Left ventricle myocardium superior (tissue), 1 donor: Measurements from ENCODE around the gene NBPF3. TPM values are rescaled to one million over a fixed set of nuclear protein-coding genes. Genes with fewer than 3 reads are reported as not detected.
"Not testable (repeated sequence)": the region's sequence is repeated elsewhere in the genome, so short reads cannot be mapped to it uniquely, and the experiment has no call there.

ENCODE experiments used
- ATAC-seq: fragments of 200-7000 bp; cut with Tn5 transposase; one replicate; pipeline ENCODE4 v1.9.1; 2020; ENCODE audit warnings: mild to moderate bottlenecking, moderate library complexity
- DNase-seq: peaks from one replicate; pipeline ENCODE4 v3.0.0-alpha.2; 2020
- intact Hi-C: fragments of 100-400 bp; cut with micrococcal nuclease; formaldehyde crosslinking; loops from one replicate; pipeline ENCODE4 v1.11.0; 2022
- total RNA-seq: library from RNA; stranded (reverse); fragmentation: NEBNext Ultra II Directional; extraction: Animal tissue kit (Norgen Biotek cat#: 25700); gene quantifications from one replicate; pipeline ENCODE4 v1.2.1, GENCODE V29; 2021
- donor health status: DM: no; HTN: yes; CAD: no; lungs with severe emphysema.

NBPF3 gene
- total RNA-seq, 1 donor from 2014 or later, result 4.2 TPM

DNA sequence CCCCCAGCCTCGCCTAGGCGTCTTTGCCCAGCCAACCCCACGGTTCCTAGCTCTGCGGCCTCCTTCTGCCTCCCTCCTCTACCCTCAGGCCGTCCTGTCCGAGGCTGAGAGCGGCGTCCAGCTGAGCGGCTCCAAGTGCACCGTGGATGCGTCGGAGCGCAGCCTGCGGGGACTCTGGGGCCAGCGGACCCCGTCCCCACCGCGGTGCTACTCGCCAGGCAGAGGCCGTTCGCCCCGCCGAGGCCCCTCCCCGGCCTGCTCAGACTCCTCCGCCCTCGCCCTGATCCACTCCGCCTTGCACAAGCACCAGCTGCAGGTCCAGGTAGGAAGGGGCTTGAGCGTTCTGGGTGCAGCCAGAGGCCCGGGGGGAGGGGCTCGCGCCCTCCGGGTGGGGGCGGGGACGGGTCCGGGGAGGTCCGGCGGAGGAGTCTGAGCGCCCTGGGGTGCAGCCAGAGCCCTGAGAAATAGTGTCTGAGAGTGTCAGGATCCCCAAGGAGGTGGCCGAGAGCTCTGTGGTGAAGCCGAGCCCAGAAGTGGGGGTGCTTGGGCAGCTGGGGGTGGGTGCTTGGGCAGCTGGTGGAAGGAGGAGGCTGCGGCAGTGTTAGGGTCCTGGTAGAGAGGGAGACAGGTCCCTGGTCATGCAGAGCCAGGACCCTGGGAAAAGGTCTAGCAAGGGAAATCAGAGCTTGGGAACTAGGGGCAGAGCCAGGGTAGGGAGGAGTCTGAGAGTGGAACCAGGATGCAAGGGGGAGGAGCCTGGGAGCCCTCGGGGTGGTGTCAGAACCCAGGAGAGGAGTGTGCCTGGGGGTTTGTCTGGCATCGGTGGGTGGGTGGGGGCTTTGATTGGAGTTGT lies 3.2 kb upstream of the NBPF3 start:
- no peak for ATAC-seq
- DNase-seq, result peak; percentile 30
- intact Hi-C loops, result no loop called here

GRCh38 chr1:21437341-21437640 lies 2.6 kb upstream of the NBPF3 start:
- intact Hi-C loops, result no loop called here
- ATAC-seq, result no peak
- peak; percentile 15 for DNase-seq

GRCh38 chr1:21438646-21439312 lies 1.2 kb upstream of the NBPF3 start:
- DNase-seq, ATAC-seq, intact Hi-C loops: not testable (repeated sequence)

- DNase-seq (no peak), ATAC-seq (no peak)
- intact Hi-C loops, result no loop called here
Measured at GRCh38 chr1:21439345-21439720, 604 bp upstream of the NBPF3 start.

DNA sequence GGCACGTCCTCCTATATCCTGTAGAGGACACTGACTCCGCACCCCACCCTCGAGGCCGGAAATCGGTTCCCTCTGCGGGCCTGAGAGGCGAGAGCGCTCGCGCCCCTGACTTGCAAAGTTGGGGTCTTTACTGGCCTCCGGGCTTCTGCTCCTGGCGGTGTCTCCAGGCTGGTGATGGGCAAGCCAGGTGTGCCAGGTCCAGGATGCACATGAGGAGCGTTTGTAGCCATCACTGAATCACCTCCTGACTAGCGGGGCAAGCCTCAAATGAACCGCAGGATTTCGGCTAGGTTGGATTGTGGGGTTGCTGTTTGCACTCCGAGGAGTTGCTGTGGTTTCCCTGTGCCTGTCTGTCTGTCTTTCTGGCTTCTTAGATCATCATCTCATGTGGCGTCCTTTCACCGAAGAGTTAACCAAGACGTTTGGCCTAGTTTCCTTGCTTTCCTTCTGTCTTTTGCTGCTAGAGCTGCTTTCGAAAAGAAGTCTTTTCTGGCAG lies 741 bp downstream of the NBPF3 start:
- ATAC-seq (peak; percentile 27), DNase-seq (peak; percentile 23)
- intact Hi-C loops, result not testable (repeated sequence)

- ATAC-seq, DNase-seq, intact Hi-C loops: not testable (repeated sequence)
Measured at GRCh38 chr1:21446647-21447046, 6.7 kb downstream of the NBPF3 start.

- ATAC-seq, result no peak
- no peak for DNase-seq
- intact Hi-C loops, result no loop called here
Measured at GRCh38 chr1:21447311-21447710, 7.4 kb downstream of the NBPF3 start.

DNA sequence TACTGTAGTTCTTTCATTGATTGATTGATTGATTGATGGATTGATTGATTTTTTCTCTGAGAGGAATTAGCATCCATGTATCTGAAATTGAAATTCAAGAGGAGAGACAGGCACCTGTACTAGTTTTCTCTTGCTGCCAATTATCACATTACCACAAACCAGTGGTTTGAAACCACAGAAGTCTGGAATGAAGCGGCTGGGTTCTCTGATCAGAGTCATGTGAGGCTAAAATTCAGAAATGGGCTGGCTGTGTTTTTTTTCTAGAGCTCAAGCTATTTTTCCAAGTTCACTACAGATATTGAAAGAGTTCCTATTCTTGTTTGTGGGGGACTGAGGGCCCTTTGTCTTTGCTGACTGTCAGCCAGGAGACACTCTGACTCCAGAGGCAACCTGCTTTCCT lies 10.0 kb downstream of the NBPF3 start:
- no peak for DNase-seq
- intact Hi-C loops, result no loop called here
- no peak for ATAC-seq

DNA sequence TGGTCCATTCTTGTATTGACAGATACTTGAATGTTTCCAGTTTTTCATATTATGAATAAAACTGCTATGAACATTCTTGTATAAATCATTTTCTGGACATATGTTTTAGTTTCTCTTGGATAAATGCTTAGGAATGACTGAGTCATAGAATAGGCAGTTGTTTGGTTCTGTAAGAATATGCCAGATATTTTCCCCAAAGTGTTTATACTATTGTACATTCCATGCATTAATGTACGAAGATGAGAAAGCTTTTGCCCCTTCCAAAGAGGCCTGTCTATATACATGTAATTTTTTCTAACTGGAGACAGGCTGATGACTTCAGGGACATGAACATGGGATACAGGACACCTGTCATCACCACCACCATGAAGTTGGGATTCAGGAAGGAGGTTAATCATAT lies 11.3 kb downstream of the NBPF3 start:
- intact Hi-C loops, result no loop called here
- DNase-seq (no peak), ATAC-seq (no peak)

- no peak for ATAC-seq
Measured at GRCh38 chr1:21451981-21452411, 12.1 kb downstream of the NBPF3 start.

GRCh38 chr1:21453964-21454614 lies 14.2 kb downstream of the NBPF3 start:
- ATAC-seq, DNase-seq, intact Hi-C loops: not testable (repeated sequence)

More at GRCh38 chr1:21451981-21452411, 12.1 kb downstream of the NBPF3 start:
- no peak for DNase-seq
- intact Hi-C loops, result no loop called here

- ATAC-seq, intact Hi-C loops, DNase-seq: not testable (repeated sequence)
Measured at GRCh38 chr1:21454904-21455303, 15.0 kb downstream of the NBPF3 start.

DNA sequence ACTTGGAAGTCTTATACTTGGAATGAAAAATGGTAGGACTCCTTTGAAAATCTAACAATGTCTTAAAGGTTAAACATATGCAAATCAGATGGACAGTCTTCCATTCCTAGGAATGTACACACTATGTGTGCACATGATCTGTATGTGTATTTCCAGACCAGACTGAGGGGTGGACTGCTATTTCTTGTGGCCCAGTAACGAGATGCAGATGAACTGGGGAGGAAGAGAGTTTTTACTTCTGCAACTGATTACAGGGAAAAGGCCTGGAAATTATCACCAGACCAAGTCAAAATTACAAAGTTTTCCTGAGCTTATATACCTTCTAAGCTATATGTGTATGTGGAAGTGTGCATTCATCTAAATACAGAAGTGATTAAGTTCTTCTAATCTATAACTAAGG lies 17.7 kb downstream of the NBPF3 start:
- no peak for ATAC-seq
- intact Hi-C loops, result no loop called here
- DNase-seq, result no peak

- intact Hi-C loops, result not testable (repeated sequence)
Measured at GRCh38 chr1:21465127-21465526, 25.2 kb downstream of the NBPF3 start.

GRCh38 chr1:21467946-21468345 lies 28.0 kb downstream of the NBPF3 start:
- ATAC-seq, intact Hi-C loops, DNase-seq: not testable (repeated sequence)

More at GRCh38 chr1:21465127-21465526, 25.2 kb downstream of the NBPF3 start:
- not testable (repeated sequence) for DNase-seq, ATAC-seq

DNA sequence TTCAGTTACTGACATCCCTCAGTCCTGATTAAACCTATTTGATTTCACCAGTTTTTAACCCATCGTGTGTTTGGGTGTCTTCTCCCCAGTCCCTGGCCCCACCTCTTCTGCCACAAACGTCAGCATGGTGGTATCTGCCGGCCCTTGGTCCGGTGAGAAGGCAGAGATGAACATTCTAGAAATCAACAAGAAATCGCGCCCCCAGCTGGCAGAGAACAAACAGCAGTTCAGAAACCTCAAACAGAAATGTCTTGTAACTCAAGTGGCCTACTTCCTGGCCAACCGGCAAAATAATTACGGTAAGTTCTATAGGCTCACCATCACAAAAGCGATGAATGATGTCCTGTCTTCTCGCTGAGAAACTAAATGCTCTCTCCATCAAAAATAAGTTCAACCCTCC lies 28.7 kb downstream of the NBPF3 start:
- DNase-seq, result no peak
- intact Hi-C loops, result no loop called here
- no peak for ATAC-seq

DNA sequence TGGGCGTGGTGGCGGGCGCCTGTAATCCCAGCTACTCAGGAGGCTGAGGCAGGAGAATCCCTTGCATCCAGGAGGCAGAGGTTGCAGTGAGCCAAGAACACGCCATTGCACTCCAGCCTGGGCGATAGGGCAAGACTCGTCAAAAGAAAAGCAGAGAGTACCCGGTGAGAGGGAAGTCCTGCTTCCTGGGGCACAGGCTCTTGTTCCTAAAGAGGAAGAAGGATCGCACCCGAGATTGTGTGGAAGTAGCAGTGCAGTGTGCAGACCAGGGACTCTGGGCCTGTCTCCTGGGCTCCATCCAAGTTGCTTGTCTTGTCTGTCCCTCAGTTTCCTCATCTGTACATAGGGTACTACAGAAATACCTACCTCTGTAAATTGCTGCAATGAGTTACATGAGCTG lies 29.6 kb downstream of the NBPF3 start:
- ATAC-seq (no peak), DNase-seq (no peak)
- intact Hi-C loops, result no loop called here

- ATAC-seq (no peak), DNase-seq (no peak)
- intact Hi-C loops, result no loop called here
Measured at GRCh38 chr1:21472861-21473260, 32.9 kb downstream of the NBPF3 start.

- DNase-seq (no peak), ATAC-seq (no peak)
- intact Hi-C loops, result no loop called here
Measured at GRCh38 chr1:21478356-21478755, 38.4 kb downstream of the NBPF3 start.

DNA sequence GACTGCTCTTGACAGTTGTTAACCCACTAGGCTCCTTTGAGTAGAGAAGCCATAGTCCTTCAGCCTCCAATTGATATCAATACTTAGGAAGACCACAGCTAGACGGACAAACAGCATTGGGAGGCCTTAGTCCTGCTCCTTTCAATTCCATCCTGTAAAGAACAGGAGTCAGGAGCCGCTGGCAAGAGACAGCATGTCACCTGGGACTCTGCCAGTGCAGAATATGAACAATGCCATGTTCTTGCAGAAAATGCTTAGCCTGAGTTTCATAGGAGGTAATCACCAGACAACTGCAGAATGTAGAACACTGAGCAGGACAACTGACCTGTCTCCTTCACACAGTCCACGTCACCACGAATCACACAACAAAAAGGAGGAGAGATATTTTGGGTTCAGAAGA lies 43.9 kb downstream of the NBPF3 start:
- DNase-seq, intact Hi-C loops, ATAC-seq: not testable (repeated sequence)
